GM23248 (cell line): ENCODE data around the gene UBE3B. TPM values are rescaled to one million over a fixed set of nuclear protein-coding genes. Genes with fewer than 3 reads are reported as not detected.

Experiments
- DNase-seq: peaks from one replicate; pipeline ENCODE4 v3.0.0-alpha.2; 2015
- H2AFZ ChIP-seq: fragments of 200-600 bp; sonication (generic); 2 replicates; pipeline ENCODE4 v1.6.1; 2016; ENCODE audit warnings: antibody characterized with exemption
- H3F3A ChIP-seq: fragments of 200-600 bp; sonication (generic); 2 replicates; pipeline ENCODE4 v1.6.1; 2016; ENCODE audit warnings: mild to moderate bottlenecking, antibody characterized with exemption, mixed run types; ENCODE audit not compliant: insufficient read depth
- H3K27ac ChIP-seq: fragments of 200-600 bp; sonication (generic); 2 replicates; pipeline ENCODE4 v1.5.1; 2016; ENCODE audit warnings: mild to moderate bottlenecking
- H3K27me3 ChIP-seq: fragments of 200-600 bp; sonication (generic); replicated peaks from 2 replicates; pipeline ENCODE4 v1.6.1; 2016; ENCODE audit warnings: mild to moderate bottlenecking; ENCODE audit not compliant: insufficient read depth
- H3K36me3 ChIP-seq: fragments of 200-600 bp; sonication (generic); 2 replicates; pipeline ENCODE4 v1.6.1; 2016; ENCODE audit warnings: low read depth, mild to moderate bottlenecking
- H3K4me1 ChIP-seq: fragments of 200-600 bp; sonication (generic); 2 replicates; pipeline ENCODE4 v1.6.1; 2016; ENCODE audit warnings: mild to moderate bottlenecking; ENCODE audit not compliant: insufficient read depth
- H3K4me2 ChIP-seq: fragments of 200-600 bp; sonication (generic); one replicate; pipeline ENCODE4 v1.6.1; 2016; ENCODE audit warnings: mild to moderate bottlenecking; ENCODE audit not compliant: unreplicated experiment
- H3K4me3 ChIP-seq: fragments of 200-600 bp; sonication (generic); 2 replicates; pipeline ENCODE4 v1.5.1; 2016; ENCODE audit warnings: mild to moderate bottlenecking
- H3K79me2 ChIP-seq: fragments of 200-600 bp; sonication (generic); 2 replicates; pipeline ENCODE4 v1.6.1; 2016; ENCODE audit warnings: mild to moderate bottlenecking; ENCODE audit not compliant: insufficient read depth
- H3K9ac ChIP-seq: fragments of 200-600 bp; sonication (generic); 2 replicates; pipeline ENCODE4 v1.6.1; 2016; ENCODE audit warnings: mild to moderate bottlenecking
- H3K9me2 ChIP-seq: fragments of 200-600 bp; sonication (generic); 2 replicates; pipeline ENCODE4 v1.6.1; 2016; ENCODE audit warnings: mixed run types, mild to moderate bottlenecking, moderate library complexity; ENCODE audit not compliant: insufficient read depth
- H3K9me3 ChIP-seq: fragments of 200-600 bp; sonication (generic); one replicate; pipeline ENCODE4 v1.6.1; 2017; ENCODE audit warnings: low read depth
- H4K20me1 ChIP-seq: fragments of 200-600 bp; sonication (generic); 2 replicates; pipeline ENCODE4 v1.6.0; 2016; ENCODE audit not compliant: insufficient read depth
- EZH2 ChIP-seq: fragments of 200-600 bp; sonication (generic); IDR thresholded peaks from 2 replicates; pipeline ENCODE4 v1.6.1; 2018; ENCODE audit warnings: antibody characterized with exemption, mild to moderate bottlenecking; ENCODE audit not compliant: insufficient read depth, poor library complexity, severe bottlenecking
- EZH2phosphoT487 ChIP-seq: fragments of 200-600 bp; sonication (generic); IDR thresholded peaks from 2 replicates; pipeline ENCODE4 v1.6.1; 2018; ENCODE audit warnings: antibody characterized with exemption, moderate library complexity, mild to moderate bottlenecking, low read depth; ENCODE audit not compliant: insufficient read depth
- WGBS, 2 experiments: methylation state at CpG; one replicate each; pipeline ENCODE4 v1.1.6; 2015 to 2017; ENCODE audit warnings: low lambda C conversion rate in 2 of 2, low coverage in 1 of 2; ENCODE audit errors: missing lambda C conversion rate in 2 of 2; 5-methylcytosine and 5-hydroxymethylcytosine counted together
- in situ Hi-C: fragments of 300-500 bp; cut with MboI; formaldehyde crosslinking; loops from 2 replicates; pipeline ENCODE4 v1.15.0; 2020
- polyA plus RNA-seq: library from polyadenylated mRNA; unstranded; fragments of >200 nt; fragmentation: Nextera tagmentation; extraction: Ambion mirVana; gene quantifications from 2 replicates; pipeline ENCODE4 v1.2.1, GENCODE V29; 2016
- total RNA-seq: library from RNA; depleted of rRNA; stranded (reverse); fragments of >200 nt; shearing (Covaris generic); gene quantifications from 2 replicates; pipeline ENCODE4 v1.2.3, GENCODE V29; 2014

Gene UBE3B
- total and polyA plus RNA-seq, 2 experiments from 2014 or later = 32.0 to 38.3 TPM

- 93 to 95% methylated on average over 14 of the region's 14 CpGs for WGBS, 2 experiments
- DNase-seq = no peak
- Histone ChIP-seq H2AFZ (no peak overlapping the region), H3K4me2 (no peak overlapping the region), H3F3A (no peaks in the 10 kb centered on the region; the same call in 1 of the 2 replicates), H3K27me3 (no peaks in the 10 kb centered on the region), H3K9me3 (no peaks in the 10 kb centered on the region), H3K79me2 (no peaks in the 10 kb centered on the region), H4K20me1 (no peaks in the 10 kb centered on the region), H3K9me2 (no peaks in the 10 kb centered on the region), H3K36me3 (peaks cover 67% of the 10 kb centered on the region), H3K27ac (no peak overlapping the region), H3K4me3 (no peak overlapping the region), H3K4me1 (no peaks in the 10 kb centered on the region), H3K9ac (no peak overlapping the region)
- in situ Hi-C loops = no loop called here
- TF ChIP-seq EZH2phosphoT487 (no peak), EZH2 (no peak)
Measured at GRCh38 chr12:109489016-109489954, 11.9 kb downstream of the UBE3B start.

- Histone ChIP-seq H4K20me1 (no peaks in the 10 kb centered on the region), H3K36me3 (peaks cover 66% of the 10 kb centered on the region), H3K27me3 (no peaks in the 10 kb centered on the region), H3K4me2 (no peak overlapping the region), H3K27ac (no peak overlapping the region), H3K4me3 (no peak overlapping the region), H2AFZ (no peak overlapping the region), H3K9ac (no peak overlapping the region), H3F3A (no peaks in the 10 kb centered on the region; the same call in 1 of the 2 replicates), H3K79me2 (no peaks in the 10 kb centered on the region), H3K9me3 (no peaks in the 10 kb centered on the region), H3K4me1 (no peaks in the 10 kb centered on the region), H3K9me2 (no peaks in the 10 kb centered on the region)
- no peak for DNase-seq
- in situ Hi-C loops = no loop called here
- 73 to 98% methylated on average over 1 of the region's 1 CpG for WGBS, 2 experiments
- no peak for TF ChIP-seq EZH2phosphoT487
- TF ChIP-seq EZH2 = no peak
Measured at GRCh38 chr12:109489955-109490565, 12.6 kb downstream of the UBE3B start.

GRCh38 chr12:109491671-109492070, 14.2 kb downstream of the UBE3B start:
- 90% methylated on average over 4 of the region's 4 CpGs for WGBS, 2 experiments
- Histone ChIP-seq H4K20me1 (no peaks in the 10 kb centered on the region), H3K9me3 (no peaks in the 10 kb centered on the region), H3K27ac (no peak overlapping the region), H3K9me2 (no peaks in the 10 kb centered on the region), H3K4me2 (no peak overlapping the region), H3K79me2 (no peaks in the 10 kb centered on the region), H3K9ac (no peak overlapping the region), H3F3A (no peaks in the 10 kb centered on the region; the same call in 1 of the 2 replicates), H3K36me3 (peaks cover 61% of the 10 kb centered on the region), H2AFZ (no peak overlapping the region), H3K27me3 (no peaks in the 10 kb centered on the region), H3K4me1 (no peaks in the 10 kb centered on the region), H3K4me3 (no peak overlapping the region)
- no peak for TF ChIP-seq EZH2phosphoT487
- TF ChIP-seq EZH2 = no peak
- DNase-seq = no peak
- in situ Hi-C loops = no loop called here

- H3K36me3 ChIP-seq = peaks cover 59% of the 10 kb centered on the region
- no peaks in the 10 kb centered on the region for H3K9me2 ChIP-seq
- no peak for DNase-seq
- TF ChIP-seq EZH2phosphoT487 (no peak), EZH2 (no peak)
- no peak overlapping the region for H3K27ac ChIP-seq
- H3K9ac ChIP-seq = no peak overlapping the region
- H3K4me1 ChIP-seq = no peaks in the 10 kb centered on the region
- H3K27me3 ChIP-seq = no peaks in the 10 kb centered on the region
- no peak overlapping the region for H3K4me2 ChIP-seq
- H3F3A ChIP-seq = no peaks in the 10 kb centered on the region; the same call in 1 of the 2 replicates
- H3K79me2 ChIP-seq = no peaks in the 10 kb centered on the region
- H4K20me1 ChIP-seq = no peaks in the 10 kb centered on the region
- H3K9me3 ChIP-seq = no peaks in the 10 kb centered on the region
- in situ Hi-C loops = no loop called here
- H3K4me3 ChIP-seq = no peak overlapping the region
- WGBS, 2 experiments = 91 to 93% methylated on average over 5 of the region's 5 CpGs
- H2AFZ ChIP-seq = no peak overlapping the region
Measured at GRCh38 chr12:109492371-109492770, 14.9 kb downstream of the UBE3B start.
